ENCODE measurements around the gene PGLYRP4.

DNA sequence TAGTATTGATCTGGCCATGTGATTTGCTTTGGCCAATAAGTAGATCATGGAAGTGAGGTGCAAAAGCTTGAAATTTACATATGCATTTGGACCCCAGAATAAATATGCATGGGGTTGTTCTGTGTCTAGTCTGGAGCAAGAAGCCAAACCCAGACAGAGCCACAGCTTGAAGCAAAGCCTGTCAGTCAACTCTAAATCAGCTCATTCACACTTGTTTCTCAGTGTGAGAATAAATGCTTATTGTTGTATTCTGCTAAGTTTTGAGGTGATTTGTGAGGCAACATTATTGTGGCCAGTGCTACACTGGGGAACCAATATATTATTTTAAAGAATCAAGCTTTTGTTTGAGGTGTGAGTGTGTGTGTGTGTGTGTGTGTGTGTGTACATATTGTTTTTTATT lies 23.7 kb downstream of the PGLYRP4 start:
- TF ChIP-seq, protein P1, sequence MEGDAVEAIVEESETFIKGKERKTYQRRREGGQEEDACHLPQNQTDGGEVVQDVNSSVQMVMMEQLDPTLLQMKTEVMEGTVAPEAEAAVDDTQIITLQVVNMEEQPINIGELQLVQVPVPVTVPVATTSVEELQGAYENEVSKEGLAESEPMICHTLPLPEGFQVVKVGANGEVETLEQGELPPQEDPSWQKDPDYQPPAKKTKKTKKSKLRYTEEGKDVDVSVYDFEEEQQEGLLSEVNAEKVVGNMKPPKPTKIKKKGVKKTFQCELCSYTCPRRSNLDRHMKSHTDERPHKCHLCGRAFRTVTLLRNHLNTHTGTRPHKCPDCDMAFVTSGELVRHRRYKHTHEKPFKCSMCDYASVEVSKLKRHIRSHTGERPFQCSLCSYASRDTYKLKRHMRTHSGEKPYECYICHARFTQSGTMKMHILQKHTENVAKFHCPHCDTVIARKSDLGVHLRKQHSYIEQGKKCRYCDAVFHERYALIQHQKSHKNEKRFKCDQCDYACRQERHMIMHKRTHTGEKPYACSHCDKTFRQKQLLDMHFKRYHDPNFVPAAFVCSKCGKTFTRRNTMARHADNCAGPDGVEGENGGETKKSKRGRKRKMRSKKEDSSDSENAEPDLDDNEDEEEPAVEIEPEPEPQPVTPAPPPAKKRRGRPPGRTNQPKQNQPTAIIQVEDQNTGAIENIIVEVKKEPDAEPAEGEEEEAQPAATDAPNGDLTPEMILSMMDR (IDR thresholded peaks at IDR 0.05; ENCODE audit: low read length): no peak
- TF ChIP-seq EZH2 (IDR thresholded peaks at IDR 0.05; ENCODE audit: borderline replicate concordance, low read length): no peak

All from OCI-LY1 (cell line).